ENCODE data around the gene HDAC5.
"Not testable (repeated sequence)": the region's sequence is repeated elsewhere in the genome, so short reads cannot be mapped to it uniquely, and the experiment has no call there.

HDAC5 gene

GRCh38 chr17:44108440-44109311, 14.8 kb downstream of the HDAC5 start:
- H3K4me3 ChIP-seq (replicated peaks in 1 of 2; ENCODE audit: low read depth in 2 of 2, low read length in 2 of 2): no peak overlapping the region
- TF ChIP-seq CTCF (IDR thresholded peaks at IDR 0.05; ENCODE audit: low read depth, low read length): no peak
- DNase-seq (ENCODE audit: low read depth in 2 of 2): peak; percentile 95 to 96

- H3K4me3 ChIP-seq (replicated peaks in 1 of 2; ENCODE audit: low read depth in 2 of 2, low read length in 2 of 2): no peak overlapping the region
- no peak for TF ChIP-seq CTCF (IDR thresholded peaks at IDR 0.05; ENCODE audit: low read depth, low read length)
Measured at GRCh38 chr17:44106801-44107200, 16.6 kb downstream of the HDAC5 start.

GRCh38 chr17:44105941-44106340, 17.5 kb downstream of the HDAC5 start:
- no peak for TF ChIP-seq CTCF (IDR thresholded peaks at IDR 0.05; ENCODE audit: low read depth, low read length)
- DNase-seq (ENCODE audit: low read depth in 2 of 2): no peak
- H3K4me3 ChIP-seq (replicated peaks in 1 of 2; ENCODE audit: low read depth in 2 of 2, low read length in 2 of 2): no peak overlapping the region

More at GRCh38 chr17:44106801-44107200, 16.6 kb downstream of the HDAC5 start:
- no peak for DNase-seq (ENCODE audit: low read depth in 2 of 2)

DNA sequence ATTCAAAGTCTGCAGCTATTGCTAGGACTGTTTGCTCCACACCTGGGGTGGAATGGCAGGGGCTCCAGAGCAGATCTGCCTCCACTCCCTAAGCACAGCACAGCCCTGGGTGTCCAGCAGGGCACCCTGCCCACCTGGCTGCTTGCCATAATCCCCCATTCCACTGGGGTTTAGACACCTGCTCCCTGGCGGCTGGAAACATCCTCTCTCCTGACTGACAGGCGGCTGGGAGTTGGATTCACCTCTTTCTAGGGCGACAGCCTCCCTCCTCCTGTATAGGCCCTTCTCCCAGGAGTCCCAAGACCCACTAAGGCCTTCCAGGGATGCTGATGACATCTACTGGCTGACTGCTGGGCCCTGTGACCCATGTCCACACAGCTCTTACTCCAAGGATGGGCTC, 18.0 kb downstream of the HDAC5 start:
- no peak for DNase-seq (ENCODE audit: low read depth in 2 of 2)
- TF ChIP-seq CTCF (IDR thresholded peaks at IDR 0.05; ENCODE audit: low read depth, low read length): no peak
- no peak overlapping the region for H3K4me3 ChIP-seq (replicated peaks in 1 of 2; ENCODE audit: low read depth in 2 of 2, low read length in 2 of 2)

DNA sequence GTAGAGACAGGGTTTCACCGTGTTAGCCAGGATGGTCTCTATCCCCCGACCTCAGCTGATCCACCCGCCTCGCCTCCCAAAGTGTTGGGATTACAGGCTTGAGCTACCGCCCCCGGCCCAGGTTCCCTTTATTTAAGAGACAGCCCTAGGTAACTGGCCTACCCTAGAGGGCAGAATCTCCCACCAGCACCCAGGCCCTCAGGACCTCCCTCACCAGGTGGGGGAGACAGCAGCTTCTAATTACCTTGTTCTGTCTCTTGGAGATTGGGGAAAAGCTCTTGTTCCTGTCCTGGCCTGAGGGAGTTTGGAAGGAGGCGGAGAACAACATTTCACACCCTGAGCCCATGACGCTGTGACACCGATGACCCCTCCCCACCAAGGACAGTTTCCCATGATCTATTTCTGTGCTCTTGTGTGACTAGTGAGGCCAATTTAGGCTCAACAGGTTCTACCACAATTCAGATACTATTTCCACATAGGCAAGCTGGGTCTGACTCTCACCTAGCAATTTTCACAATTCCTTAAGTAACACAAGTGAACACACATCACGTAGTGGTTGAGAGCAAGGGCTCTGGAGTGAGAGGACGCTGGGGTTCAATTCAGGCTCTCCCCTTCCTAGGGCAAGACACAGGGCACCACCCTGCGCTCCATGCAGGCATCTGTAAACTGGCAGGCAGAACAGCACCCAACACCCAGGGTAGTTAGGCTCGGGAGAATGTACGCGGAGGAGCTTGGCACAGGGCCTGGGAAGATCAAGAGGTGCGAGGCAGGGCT, 20.4 kb downstream of the HDAC5 start:
- no peak overlapping the region for H3K4me3 ChIP-seq (replicated peaks in 1 of 2; ENCODE audit: low read depth in 2 of 2, low read length in 2 of 2)
- TF ChIP-seq CTCF (IDR thresholded peaks at IDR 0.05; ENCODE audit: low read depth, low read length): no peak
- no peak for DNase-seq (ENCODE audit: low read depth in 2 of 2)

- DNase-seq (ENCODE audit: low read depth in 2 of 2); H3K4me3 ChIP-seq (replicated peaks in 1 of 2; ENCODE audit: low read depth in 2 of 2, low read length in 2 of 2): not testable (repeated sequence)
Measured at GRCh38 chr17:44101858-44102257, 21.6 kb downstream of the HDAC5 start.

All from cardiac fibroblast (primary cell).